ENCODE results near the gene CDCA8.
A peak's percentile ranks its signal among the peaks of the same experiment; 100 is the strongest.
"Not testable (repeated sequence)": the region's sequence is repeated elsewhere in the genome, so short reads cannot be mapped to it uniquely, and the experiment has no call there.

CDCA8 gene

DNA sequence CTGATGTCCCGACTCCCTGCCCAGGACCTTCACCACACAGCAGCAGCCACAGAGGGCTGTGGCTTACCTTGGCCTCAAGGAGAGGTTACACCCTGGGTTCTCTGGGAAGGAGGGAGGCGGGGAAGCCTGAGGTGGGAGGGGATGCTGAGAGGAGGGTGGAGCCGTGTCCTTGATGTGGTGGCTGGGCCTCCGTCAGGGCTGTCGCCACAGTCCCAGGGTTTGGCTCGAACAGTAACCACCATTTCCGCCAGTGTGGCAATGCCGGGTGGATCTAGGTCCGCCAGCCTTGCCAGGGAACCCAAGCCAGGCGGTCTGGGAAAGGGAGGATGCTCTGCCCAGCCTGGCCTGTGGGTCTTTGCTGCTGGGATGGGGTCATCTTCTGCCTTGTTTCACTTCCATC, 18.4 kb upstream of the CDCA8 start:
- no peak for DNase-seq

DNA sequence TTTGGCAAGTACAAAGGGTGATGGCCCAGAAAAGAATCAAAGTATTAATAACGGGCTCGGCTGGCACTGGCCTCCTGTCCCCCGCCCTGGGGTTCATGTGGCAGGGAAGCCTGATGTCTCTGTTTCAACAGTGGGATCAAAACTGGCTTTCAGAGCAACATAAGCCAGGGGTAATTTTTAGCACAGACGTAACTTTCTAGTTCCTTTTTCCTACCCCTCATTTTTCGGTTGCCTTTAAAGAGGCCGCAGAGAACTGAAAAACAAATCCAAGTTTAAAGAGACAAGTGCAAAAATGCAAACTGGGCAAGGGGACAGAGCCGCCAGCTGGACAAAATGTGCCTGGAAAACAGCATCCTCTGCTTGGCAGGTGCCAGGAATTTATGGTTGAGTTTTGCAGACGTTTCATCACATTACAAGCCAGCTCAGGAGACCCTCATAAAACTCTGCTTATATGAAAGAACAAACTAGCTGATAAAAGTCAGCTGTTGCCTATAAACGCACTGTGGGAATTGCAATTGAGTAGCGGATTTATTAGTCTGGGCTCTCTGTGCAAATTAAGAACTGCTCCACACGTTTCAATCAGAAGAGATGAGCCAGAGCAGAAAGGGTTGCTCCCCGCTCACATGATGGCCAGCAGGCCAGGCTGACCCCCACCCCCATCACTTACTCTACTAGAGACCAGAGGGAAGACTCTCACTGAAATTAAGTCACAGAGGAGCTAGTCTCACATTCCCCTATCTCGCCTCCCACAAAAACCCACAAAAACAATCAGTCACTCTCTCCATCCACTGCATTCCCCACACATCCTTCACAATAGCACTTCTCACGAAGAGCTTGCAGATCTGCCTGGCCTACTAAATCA, 15.8 kb upstream of the CDCA8 start:
- no peak for DNase-seq

DNA sequence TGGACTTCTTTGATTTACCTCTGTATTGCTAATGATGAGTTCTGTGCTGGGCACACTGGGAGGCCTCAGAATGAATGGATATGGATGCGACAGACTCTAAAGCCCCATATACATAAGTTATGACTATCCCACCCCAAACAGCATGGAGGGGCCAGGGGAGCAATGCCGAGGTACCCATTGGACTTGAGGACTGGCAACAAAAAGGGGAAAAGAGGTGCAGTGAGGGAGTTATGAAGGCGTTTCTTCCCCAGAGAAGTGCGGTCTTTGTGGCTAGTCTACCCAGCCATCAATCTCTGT, 15.2 kb upstream of the CDCA8 start:
- no peak for DNase-seq

DNA sequence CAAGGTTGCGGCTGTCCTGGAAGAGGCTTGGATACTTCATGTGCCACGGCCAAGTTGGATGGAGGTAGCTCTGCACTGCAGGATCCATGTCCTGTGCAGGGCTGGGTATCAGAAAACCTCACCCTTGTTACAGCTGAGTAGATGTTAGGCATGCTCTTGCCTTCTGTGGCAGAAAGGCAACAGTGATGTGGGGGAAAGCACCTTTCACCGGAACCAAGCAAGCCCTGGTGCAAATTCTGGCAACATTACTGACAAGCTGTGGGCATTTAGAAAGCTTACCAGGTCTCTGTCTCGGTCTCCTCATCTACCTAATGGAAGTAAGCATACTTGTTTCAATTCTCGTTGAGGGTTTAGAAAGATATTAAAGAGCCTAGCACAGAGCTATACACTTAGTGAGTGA, 14.5 kb upstream of the CDCA8 start:
- DNase-seq = no peak

DNA sequence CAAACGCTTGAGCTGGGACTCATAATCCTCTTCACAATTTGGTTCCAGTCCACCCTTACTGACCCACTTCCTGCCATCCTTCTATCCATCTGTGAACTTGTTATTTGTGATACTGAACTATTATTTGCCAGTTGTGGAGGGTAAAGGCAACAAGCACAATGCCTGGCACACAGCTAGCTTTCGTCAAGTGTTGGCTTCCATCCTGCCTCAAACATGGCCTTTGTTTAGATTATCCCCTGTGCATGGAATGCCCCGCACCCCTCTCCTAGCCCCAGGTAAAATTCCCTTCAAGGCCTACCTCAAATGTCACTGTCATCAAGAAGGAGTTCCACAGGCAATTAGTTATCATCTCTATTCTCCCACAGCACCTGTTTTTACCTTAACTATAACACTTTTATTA, 11.4 kb upstream of the CDCA8 start:
- no peak for DNase-seq

DNA sequence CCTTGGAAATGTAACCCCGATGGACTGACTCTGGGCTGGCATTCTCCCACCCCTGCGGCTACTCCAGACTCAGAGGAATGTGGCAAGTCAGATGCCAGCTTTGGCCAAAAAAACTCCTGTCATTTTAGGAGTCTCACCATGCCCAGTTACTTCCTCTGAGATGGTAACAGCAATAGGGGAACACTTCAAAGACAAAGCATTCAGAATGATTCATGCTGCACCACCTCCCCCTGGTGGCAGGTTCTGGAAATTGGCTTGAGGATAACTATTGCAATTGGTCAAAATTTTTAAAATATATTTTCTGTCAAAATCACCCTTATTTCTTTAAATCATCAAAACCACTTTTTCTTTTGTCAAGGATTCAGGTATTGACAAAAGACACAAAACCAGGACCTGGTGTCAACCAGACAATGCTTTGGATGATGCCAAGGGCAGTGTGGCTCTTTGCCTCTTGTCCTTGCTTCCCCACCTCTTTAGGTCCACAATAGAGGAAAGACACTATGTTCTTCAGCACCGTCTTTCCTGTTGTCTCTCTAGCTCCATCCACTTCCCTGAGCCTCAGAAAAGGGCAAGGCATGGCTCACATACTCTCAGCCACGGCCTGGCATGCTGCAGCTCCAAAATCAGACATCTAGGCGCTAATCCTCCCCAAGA, 9.9 kb upstream of the CDCA8 start:
- DNase-seq = peak; percentile 80 to 82

DNA sequence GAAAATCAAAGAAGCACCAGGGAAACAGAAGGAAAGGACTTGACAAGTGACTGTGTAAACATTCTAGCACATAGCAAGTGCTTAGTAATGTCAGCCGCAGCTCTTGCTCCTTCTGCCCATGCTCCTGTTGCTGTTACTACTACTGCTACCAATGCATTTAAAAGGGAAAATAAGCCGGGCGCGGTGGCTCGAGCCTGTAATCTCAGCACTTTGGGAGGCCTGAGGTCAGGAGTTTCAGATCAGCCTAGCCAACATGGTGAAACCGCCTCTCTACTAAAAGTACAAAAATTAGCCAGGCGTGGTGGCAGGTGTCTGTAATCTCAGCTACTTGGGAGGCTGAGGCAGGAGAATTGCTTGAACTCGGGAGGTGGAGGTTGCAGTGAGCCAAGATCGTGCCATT, 8.1 kb upstream of the CDCA8 start:
- not testable (repeated sequence) for DNase-seq

DNA sequence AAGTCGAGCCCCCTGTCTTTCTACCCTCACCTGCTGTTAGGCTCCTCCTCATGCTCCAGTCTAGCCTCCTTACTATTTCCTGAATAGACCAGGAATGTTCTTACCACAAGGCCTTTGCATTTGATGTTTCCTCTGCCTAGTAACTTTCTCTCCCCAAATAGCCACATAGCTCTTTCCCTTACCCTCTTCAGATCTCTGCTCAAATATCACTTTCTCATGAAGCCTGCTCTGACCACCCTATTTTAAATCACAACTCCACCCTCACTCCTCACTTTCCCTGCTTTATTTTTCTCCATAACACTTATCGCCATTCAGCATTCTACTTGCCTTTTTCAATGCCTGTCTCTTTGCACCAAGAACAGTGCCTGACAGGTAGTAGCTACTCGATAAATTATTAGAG, 6.6 kb upstream of the CDCA8 start:
- DNase-seq = no peak

DNA sequence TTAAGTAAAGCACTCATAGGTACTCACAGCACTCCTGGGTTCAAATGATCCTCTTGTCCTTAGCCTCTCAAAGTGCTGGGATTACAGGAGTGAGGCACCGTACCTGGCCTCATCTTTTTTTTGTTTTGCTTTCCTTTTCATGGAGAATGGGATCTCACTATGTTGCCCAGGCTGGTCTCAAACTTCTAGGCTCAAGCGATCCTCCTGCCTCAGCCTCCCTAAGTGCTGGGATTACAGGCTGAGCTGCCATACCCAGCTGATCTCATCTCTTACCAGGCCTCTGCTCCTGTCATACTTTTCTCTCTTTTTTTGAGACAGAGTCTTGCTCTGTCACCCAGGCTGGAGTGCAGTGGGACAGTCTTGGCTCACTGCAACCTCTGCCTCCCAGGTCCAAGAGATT, 4.6 kb upstream of the CDCA8 start:
- not testable (repeated sequence) for DNase-seq

DNA sequence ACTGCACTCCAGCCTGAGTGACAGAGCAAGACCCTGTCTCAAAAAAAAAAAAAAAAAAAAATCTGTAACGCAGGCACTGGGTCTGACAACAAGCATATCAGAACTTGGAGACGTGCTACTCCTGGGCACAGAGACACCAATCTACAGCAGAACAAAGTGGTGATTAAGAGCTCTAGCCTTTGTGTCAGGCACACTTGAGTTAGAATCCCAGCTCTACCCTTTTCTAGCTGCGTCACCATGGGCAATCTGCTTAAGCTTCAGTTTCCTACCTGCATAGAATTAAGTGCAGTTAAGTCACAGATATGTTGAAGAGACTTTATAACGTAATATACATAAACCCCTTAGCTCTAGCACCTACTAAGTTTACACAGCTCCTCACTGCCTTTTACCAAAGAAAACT, 3.4 kb upstream of the CDCA8 start:
- no peak for DNase-seq

DNA sequence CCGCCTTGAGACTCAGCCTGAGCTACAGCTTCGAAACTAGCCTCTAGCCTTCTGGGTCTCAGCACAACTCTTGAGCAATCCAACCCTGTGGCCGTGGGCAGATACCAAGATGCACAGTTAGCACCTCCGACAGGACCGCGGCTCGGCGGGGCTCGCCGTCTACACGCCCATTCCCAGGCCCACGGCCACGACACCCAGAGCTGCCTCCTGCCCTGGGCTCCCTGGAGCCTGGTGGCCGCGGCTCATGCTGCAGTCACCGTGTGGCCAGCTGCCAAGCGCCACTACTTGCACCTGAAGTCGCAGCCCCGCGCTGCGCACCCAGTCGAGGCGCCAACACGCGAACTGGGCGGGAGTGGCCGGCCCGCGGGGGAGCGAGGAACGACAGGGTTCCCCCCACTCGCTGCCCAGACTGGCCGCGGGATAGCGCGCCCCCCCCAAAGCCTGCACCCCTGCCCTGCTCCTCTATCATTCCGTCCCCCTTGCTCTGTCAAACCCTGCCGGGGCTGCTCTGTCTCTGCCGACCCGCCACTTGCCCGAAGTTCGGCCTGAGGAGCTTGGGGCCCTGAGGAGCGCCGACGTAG, 729 bp upstream of the CDCA8 start:
- peak; percentile 8 to 40 for DNase-seq

DNA sequence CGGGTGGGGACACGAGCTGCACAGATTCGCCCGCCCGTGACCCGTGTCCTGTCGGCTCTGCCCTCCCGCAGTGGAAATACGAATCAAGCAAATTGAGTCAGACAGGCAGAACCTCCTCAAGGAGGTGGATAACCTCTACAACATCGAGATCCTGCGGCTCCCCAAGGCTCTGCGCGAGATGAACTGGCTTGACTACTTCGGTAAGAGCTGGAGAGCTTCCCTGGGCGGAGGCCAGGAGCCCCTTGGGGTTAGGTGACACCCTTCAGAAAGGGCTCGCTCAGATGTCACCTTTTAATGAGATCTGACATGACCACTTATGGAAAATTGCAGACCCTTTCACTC, 489 bp downstream of the CDCA8 start:
- DNase-seq = no peak

DNA sequence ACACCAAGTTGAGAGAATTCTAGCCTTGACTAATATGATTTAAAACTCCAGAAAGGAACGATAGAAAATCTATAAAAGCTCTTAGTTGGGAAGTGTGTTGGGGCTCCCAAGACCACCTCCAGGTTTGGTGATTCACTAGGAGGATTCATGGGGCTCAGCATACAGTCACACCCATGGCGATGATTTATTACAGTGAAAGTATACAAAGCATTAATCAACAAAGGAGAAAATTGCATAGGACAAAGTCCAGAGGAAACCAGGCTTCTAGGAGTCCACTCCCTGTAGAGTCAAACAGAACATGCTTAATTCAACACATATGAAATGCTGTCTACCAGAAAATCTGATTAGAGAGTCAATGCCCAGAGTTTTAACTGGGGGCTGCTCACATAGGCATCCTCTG, 4.8 kb downstream of the CDCA8 start:
- no peak for DNase-seq

DNA sequence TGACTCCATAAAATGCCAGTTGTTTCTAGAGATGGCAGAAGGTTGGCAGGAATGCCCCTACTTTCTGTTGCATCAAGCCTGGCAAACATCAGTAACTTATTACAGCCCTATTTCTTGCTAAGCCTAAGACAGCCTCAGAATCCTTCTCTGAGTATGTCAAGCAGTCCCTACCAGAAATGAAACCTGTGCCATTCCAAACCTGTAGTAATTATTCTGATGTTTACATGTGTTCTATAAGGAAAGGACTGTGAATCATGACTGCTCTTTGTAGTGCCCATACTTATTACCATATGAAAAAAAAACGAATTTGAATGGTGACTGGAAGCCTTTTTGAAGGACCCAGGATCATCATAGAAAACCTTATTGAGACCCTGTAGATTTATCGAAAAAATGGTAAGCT, 5.4 kb downstream of the CDCA8 start:
- no peak for DNase-seq

DNA sequence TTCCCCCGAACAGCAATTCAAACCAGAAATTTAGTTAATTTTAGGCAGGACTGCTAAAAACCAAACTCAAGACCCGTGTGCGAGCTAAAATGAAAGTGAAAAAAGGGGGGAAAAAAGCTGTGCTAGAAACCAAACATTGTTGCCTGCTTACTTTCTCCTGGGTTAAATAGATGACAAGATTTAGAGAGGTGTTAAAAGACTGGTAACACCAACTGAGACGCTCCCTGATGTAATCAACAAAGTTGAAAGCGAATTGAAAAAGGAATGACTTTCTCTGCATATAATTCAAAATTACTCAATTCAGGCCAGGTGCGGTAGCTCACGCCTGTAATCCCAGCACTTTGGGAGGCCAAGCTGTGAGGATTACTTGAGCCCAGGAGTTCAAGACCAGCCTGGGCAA, 6.8 kb downstream of the CDCA8 start:
- DNase-seq = no peak

DNA sequence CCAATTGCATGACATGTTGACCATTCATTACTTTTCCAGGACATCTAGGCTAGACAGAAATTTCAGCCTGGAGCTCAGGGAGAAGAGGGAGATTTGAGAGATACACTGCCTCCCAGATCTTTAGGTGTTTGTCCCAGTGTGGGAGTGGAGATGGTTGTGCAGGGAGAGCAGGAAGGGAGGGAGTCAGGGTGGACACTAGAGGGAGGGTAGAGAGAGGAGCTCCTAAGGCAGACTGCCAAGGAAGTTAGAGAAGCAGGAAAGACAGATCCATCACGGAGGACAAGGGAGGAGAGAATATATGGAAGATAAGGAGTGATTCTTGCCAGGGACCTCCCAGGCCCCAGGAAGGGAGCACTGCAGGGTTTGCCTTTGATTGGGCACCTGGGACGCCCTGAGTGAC, 8.7 kb downstream of the CDCA8 start:
- no peak for DNase-seq

DNA sequence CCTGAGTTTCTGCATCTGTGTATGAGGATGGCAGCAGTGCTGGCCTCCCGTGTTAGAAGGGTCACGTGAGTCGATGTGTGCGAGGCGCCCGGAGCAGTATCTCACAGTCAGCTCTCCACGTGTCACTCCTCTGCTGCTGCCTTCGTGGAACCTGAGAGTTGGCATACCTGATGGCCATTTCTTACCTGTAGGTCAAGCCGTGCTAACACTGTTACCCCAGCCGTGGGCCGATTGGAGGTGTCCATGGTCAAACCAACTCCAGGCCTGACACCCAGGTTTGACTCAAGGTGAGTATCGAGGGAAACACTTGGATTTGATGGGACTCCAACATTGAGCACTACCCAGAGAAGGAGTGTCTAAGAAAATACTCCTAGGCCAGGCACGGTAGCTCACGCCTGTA, 10.7 kb downstream of the CDCA8 start:
- DNase-seq = no peak

DNA sequence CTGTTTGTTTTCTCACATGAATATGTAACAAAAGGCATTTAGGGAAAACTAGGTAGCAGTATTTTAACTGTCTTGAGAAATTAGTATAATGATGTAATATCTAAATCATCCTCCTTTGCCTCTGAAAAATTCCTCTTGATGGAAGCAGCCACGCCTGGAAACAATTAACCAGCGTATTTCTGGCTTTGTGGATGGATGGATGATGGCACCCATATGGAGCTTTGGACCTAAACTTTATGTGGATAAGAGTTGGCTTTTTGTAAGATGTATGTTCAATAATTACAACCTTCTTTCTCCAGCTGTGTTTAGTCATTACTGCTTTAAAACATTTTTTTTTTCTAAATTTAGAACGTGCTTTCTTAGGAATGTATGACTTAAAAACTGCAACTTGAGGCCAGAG, 12.7 kb downstream of the CDCA8 start:
- DNase-seq = no peak

DNA sequence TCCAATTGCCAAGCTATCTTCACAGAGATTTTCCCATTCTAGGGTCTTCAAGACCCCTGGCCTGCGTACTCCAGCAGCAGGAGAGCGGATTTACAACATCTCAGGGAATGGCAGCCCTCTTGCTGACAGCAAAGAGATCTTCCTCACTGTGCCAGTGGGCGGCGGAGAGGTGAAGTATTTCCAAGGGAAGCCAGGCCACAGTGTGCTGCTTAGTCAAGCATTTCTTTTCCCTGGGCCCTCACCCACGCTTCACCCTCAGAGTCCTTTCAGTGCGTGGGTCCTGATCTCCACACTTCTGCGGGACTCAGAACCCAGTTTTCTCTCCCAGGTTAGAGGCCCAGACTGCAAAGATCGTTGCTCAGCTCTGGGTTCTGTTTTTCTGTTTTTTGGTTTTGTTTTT, 13.1 kb downstream of the CDCA8 start:
- DNase-seq = no peak

DNA sequence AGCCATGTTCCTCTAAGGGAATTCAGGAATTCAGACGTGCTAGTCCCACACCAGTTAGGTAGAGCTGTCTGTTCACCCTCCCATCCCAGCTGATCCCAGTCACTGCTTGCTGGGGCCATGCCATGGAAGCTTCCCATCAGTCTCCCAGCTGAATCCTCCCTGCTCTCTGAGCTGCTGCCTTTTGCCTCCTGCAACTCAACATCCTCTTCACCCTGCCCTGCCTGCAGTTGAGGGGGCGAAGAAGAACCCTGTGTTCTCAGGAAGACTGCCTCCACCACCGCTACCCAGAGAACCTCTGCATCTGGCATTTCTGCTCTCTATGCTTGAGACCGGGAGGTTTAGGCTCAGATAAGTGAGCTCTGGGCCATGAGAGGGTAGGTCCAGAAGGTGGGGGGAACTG, 16.2 kb downstream of the CDCA8 start:
- DNase-seq = no peak

DNA sequence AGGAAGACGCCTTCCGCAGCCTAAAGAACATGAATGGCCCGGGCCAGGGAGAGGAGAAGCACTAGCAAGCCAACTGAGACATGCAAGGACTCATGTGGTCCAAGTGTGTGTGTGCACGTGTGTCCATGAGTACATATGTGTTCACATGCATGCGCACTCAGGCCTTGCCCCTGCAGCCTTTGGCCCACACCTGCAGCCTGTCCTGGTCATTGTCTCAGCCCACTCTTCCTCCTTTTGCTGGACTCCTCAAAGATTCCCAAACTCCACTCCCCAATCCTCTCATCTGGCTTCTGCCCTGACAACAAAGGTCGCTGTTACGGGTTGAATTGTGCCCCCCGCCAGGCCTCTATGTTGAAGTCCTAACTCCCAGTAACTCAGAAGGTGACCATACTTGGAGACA, 21.9 kb downstream of the CDCA8 start:
- DNase-seq = no peak

DNA sequence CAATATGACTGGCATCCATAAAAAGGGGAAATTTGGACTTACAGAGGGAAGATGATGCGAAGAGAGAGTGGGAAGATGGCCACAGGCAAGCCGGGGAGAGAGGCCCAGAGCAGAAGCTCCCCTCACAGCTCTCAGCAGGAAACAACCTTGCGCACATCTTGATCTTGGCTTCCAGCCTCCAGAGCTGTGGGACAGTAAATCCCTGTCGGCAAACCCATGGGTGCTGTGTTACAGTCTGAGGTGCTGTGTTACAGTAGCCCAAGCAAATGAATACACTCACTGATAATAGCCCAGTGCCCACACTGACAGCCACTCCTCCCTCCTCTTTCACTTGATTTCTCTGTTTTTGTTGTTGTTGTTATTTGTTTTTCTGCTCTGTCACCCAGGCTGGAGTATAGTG, 22.4 kb downstream of the CDCA8 start:
- DNase-seq = peak in 1 of 2 donors; percentile 23

DNA sequence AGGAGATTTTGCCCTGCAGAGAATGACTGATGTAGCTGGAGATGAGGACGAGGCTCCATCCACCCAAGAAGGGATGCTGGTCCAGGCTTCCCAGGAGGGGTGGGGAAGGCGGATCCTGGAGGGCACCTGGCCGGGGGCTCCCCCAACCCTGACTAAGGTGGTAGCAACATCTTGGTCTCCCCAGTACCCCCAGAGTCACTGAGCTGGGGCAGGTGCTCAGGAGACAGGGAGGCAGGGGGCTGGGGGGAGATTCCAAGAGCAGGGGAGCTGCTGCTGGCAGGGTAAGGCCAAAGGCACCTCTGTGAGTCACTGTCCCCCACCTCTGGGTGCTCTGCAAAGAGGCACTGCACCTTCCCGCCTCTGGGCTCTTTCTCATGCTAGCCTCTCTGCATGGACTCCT, 24.0 kb downstream of the CDCA8 start:
- no peak for DNase-seq

DNA sequence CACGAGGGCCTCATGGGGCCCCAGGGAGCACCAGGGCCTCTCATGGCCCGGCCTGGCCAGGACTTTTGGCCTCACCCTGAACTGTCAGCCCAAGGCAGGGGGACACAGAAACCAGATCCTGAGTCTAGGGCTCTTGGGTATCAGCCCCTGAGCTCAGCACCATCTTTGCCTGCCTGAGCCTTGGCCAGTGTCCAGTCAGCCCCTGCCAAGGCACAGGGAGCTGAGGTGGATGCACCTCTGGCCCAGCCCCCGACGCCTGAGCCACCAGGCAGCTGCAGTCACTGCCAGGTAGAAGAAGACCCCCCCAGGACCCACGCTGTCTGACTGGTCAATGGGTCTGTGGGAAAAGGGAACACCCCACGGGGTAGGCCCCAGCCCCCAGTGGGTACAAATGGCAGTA, 25.3 kb downstream of the CDCA8 start:
- DNase-seq = no peak
